BLaER1 treated with 17β-estradiol and CSF1 and Interleukin-3, amounts not matched to agents 10 nM and 100 nM (cell line): ENCODE results near the gene ARHGEF17.

Experiments
- H3K27ac ChIP-seq, 11 experiments: shearing (Covaris generic); formaldehyde crosslinking; 2 replicates each; pipeline ENCODE4 v1.8.1; 2022
- H3K27me3 ChIP-seq, 11 experiments: shearing (Covaris generic); formaldehyde crosslinking; 2 replicates each; pipeline ENCODE4 v1.8.1; 2022
- H3K36me3 ChIP-seq, 11 experiments: shearing (Covaris generic); formaldehyde crosslinking; 2 replicates each; pipeline ENCODE4 v1.8.1; 2022
- H3K4me1 ChIP-seq, 10 experiments: shearing (Covaris generic); formaldehyde crosslinking; 2 replicates each; pipeline ENCODE4 v1.8.1; 2022
- H3K4me2 ChIP-seq, 11 experiments: shearing (Covaris generic); formaldehyde crosslinking; 2 replicates each; pipeline ENCODE4 v1.8.1; 2022
- H3K4me3 ChIP-seq, 10 experiments: shearing (Covaris generic); formaldehyde crosslinking; 2 replicates each; pipeline ENCODE4 v1.8.1; 2022
- H3K9ac ChIP-seq, 11 experiments: shearing (Covaris generic); formaldehyde crosslinking; 2 replicates each; pipeline ENCODE4 v1.8.1; 2022
- H3K9me3 ChIP-seq, 11 experiments: shearing (Covaris generic); formaldehyde crosslinking; replicated peaks in 1 of 11; 2 replicates each; pipeline ENCODE4 v1.8.1; 2022
- H4K20me1 ChIP-seq, 11 experiments: shearing (Covaris generic); formaldehyde crosslinking; 2 replicates each; pipeline ENCODE4 v1.8.1; 2022
- Cebpa-rat ChIP-seq, 11 experiments: shearing (Covaris generic); IDR thresholded peaks; 2 replicates each; pipeline ENCODE4 v1.8.1; 2022

Gene ARHGEF17

DNA sequence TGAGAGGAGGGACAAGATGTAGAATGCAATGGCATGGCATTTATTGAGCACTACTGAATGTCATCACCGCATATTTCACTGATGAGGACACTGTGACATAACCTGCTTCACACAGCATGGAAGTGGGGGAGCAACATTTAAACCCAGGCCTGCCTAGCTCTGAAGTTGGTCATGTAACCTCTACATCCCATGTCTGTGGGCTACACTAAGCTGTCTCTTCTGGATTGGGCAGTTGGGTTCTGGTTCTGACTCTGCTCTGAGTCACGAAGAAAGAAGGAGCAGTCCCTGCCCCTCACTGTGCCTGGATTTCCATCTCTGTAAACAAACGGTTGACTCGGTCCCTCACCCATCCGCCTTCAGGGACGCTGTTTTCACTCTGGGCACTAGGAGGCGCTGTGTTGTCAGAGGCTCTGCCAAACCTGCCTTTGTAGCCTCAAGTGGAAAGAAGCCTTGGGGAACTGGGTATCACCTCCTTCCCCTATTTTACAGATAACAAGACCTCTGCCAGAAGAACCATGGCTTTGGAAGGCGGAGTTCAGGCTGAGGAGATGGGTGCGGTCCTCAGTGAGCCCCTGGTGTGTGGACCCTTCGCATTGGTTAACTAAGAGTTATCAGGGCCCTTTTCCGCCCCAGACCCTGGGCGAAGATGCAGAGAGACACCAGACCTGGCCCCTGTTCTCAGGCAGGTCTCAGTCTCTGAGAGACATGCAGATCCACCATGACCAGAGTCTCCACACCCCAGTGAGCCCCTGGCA is 12.7 kb upstream of the ARHGEF17 start:
- Histone ChIP-seq H4K20me1 (no peaks in the 10 kb centered on the region), H3K36me3 (no peaks in the 10 kb centered on the region), H3K4me2 (no peak overlapping the region)

DNA sequence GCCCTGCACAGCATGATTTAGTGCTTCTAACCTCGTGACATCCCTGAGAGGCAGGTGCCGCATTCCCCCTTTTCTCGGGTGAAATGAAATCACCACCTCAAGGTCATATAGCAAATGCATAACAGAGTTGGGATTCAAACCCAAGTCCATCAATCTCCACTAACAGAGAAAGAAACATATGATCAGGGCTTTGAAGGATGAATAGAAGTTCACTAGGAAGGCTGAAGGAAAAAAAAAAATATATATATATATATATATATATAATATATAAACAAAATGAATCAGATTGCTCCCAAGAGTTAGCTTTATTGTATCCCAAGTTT is 12.1 kb upstream of the ARHGEF17 start:
- Histone ChIP-seq H3K27ac (no peak overlapping the region), H3K9ac (no peak overlapping the region), H3K4me1 (peaks cover 22 to 37% (median 25%) of the 10 kb centered on the region in 10 experiments), H3K4me3 (no peak overlapping the region), H3K9me3 (no peaks in the 10 kb centered on the region), H3K27me3 (no peaks in the 10 kb centered on the region), H3K36me3 (no peaks in the 10 kb centered on the region), H4K20me1 (no peaks in the 10 kb centered on the region), H3K4me2 (no peak overlapping the region)
- TF ChIP-seq Cebpa-rat (IDR thresholded peaks at IDR 0.05), result no peak

More for the DNA sequence above, 12.7 kb upstream of the ARHGEF17 start:
- H3K4me1 ChIP-seq, result peaks cover 22 to 42% (median 28%) of the 10 kb centered on the region in 10 experiments
- H3K27ac ChIP-seq, result no peak overlapping the region; a peak in 1 of 22 replicates
- no peak overlapping the region for H3K9ac ChIP-seq
- H3K9me3 ChIP-seq, result no peaks in the 10 kb centered on the region
- H3K27me3 ChIP-seq, result no peaks in the 10 kb centered on the region
- no peak for TF ChIP-seq Cebpa-rat (IDR thresholded peaks at IDR 0.05)
- H3K4me3 ChIP-seq, result no peak overlapping the region

GRCh38 chr11:73296501-73297230 is 11.4 kb upstream of the ARHGEF17 start:
- H3K4me3 ChIP-seq, result no peak overlapping the region

DNA sequence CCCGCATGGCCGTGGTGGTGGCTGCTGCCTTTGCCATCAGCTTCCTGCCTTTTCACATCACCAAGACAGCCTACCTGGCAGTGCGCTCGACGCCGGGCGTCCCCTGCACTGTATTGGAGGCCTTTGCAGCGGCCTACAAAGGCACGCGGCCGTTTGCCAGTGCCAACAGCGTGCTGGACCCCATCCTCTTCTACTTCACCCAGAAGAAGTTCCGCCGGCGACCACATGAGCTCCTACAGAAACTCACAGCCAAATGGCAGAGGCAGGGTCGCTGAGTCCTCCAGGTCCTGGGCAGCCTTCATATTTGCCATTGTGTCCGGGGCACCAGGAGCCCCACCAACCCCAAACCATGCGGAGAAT is 10.9 kb upstream of the ARHGEF17 start:
- no peaks in the 10 kb centered on the region for H3K27me3 ChIP-seq
- H3K9ac ChIP-seq, result no peak overlapping the region; a peak in 1 of 22 replicates
- no peak overlapping the region for H3K4me3 ChIP-seq
- no peak for TF ChIP-seq Cebpa-rat (IDR thresholded peaks at IDR 0.05)
- H3K4me1 ChIP-seq, result peaks cover 14 to 26% (median 18%) of the 10 kb centered on the region in 10 experiments
- no peaks in the 10 kb centered on the region for H3K9me3 ChIP-seq
- H3K36me3 ChIP-seq, result no peaks in the 10 kb centered on the region
- no peak overlapping the region for H3K4me2 ChIP-seq
- H4K20me1 ChIP-seq, result no peaks in the 10 kb centered on the region
- H3K27ac ChIP-seq, result no peak overlapping the region; a peak in 1 of 22 replicates

More at GRCh38 chr11:73296501-73297230, 11.4 kb upstream of the ARHGEF17 start:
- H3K36me3 ChIP-seq, result no peaks in the 10 kb centered on the region
- no peaks in the 10 kb centered on the region for H3K27me3 ChIP-seq
- H4K20me1 ChIP-seq, result no peaks in the 10 kb centered on the region
- no peak overlapping the region for H3K4me2 ChIP-seq
- H3K27ac ChIP-seq, result no peak overlapping the region; a peak in 1 of 22 replicates
- TF ChIP-seq Cebpa-rat (IDR thresholded peaks at IDR 0.05), result no peak
- H3K9ac ChIP-seq, result no peak overlapping the region
- no peaks in the 10 kb centered on the region for H3K9me3 ChIP-seq
- peaks cover 19 to 32% (median 23%) of the 10 kb centered on the region in 10 experiments for H3K4me1 ChIP-seq

DNA sequence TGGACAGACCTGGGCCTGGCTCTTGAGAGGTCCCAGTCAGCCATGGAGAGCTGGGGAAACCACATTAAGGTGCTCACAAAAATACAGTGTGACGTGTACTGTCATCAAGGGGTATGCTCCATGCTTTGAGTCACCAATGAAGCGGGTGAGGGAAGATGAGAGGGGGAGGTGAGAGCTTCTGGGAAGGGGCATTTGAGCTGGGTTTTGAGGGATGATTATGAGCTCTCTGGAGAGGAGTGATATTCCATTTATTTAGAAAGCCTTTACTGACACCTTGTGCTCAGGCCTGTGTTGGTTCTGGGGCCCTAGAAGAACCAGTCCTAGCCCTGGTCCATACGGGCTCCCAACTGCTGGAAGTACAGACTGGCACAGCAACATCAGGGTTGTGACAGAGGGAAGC is 10.4 kb upstream of the ARHGEF17 start:
- H3K9me3 ChIP-seq, result no peaks in the 10 kb centered on the region
- H4K20me1 ChIP-seq, result no peaks in the 10 kb centered on the region
- H3K4me2 ChIP-seq, result no peak overlapping the region
- TF ChIP-seq Cebpa-rat (IDR thresholded peaks at IDR 0.05), result no peak
- no peak overlapping the region for H3K4me3 ChIP-seq
- H3K36me3 ChIP-seq, result no peaks in the 10 kb centered on the region
- no peak overlapping the region; a peak in 1 of 22 replicates for H3K9ac ChIP-seq
- H3K27ac ChIP-seq, result no peak overlapping the region
- H3K4me1 ChIP-seq, result peaks cover 9 to 21% (median 13%) of the 10 kb centered on the region in 10 experiments; a peak in 19 of 20 replicates
- H3K27me3 ChIP-seq, result no peaks in the 10 kb centered on the region

GRCh38 chr11:73298233-73298632 is 9.8 kb upstream of the ARHGEF17 start:
- Histone ChIP-seq H4K20me1 (no peaks in the 10 kb centered on the region), H3K27ac (no peak overlapping the region), H3K27me3 (no peaks in the 10 kb centered on the region), H3K9me3 (no peaks in the 10 kb centered on the region), H3K4me2 (no peak overlapping the region), H3K9ac (no peak overlapping the region), H3K4me1 (peaks cover 5 to 16% (median 9%) of the 10 kb centered on the region in 10 experiments; a peak in 19 of 20 replicates), H3K36me3 (no peaks in the 10 kb centered on the region), H3K4me3 (no peak overlapping the region)
- TF ChIP-seq Cebpa-rat (IDR thresholded peaks at IDR 0.05), result no peak

- Histone ChIP-seq H3K4me1 (peaks cover 0 to 8% (median 0%) of the 10 kb centered on the region in 10 experiments; a peak in 4 of 20 replicates), H3K27ac (no peak overlapping the region), H3K4me2 (no peak overlapping the region), H3K36me3 (no peaks in the 10 kb centered on the region), H4K20me1 (no peaks in the 10 kb centered on the region), H3K9ac (no peak overlapping the region), H3K27me3 (no peaks in the 10 kb centered on the region), H3K4me3 (no peak overlapping the region), H3K9me3 (no peaks in the 10 kb centered on the region)
- no peak for TF ChIP-seq Cebpa-rat (IDR thresholded peaks at IDR 0.05)
Measured at GRCh38 chr11:73299751-73300150, 8.3 kb upstream of the ARHGEF17 start.

DNA sequence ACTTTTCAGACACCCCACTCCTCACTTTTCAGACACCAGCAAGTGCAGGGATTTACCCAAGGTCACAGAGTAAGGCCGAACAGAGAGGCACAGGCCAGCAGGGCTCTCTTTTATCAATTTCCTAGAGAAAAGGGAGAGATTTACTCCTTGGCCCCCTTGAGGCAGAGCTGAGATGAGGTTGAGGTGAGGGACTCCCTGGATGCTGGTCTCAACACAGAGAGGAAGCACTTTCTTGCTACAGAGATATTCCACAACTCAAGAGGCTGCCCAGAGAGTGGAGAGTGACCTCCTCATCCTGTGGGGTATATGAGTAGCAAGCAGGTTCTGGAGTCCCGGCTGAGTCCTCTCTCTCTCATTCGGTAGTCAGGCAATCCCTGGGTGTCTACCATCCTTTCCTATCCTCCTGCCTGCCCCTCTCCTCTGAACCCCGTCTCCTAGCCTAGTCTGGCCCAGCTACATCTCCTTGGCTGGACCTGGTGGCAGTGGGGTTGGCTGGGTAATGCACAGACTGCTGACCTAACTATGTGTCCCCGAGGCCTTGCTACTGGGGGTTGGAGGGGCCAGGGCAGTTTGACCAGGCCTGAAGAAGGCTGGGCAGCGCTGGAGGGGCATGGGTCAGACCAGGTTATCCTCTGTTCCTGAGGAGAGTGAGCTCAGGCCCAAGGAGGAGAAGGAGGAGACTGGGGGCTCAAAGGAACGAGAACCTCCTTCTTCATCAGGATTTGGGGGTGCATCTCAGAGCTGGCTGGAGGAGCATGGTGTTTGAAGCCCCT is 1.8 kb upstream of the ARHGEF17 start:
- Histone ChIP-seq H3K36me3 (no peaks in the 10 kb centered on the region), H4K20me1 (peaks cover 0 to 26% (median 10%) of the 10 kb centered on the region in 11 experiments; a peak in 9 of 22 replicates), H3K27ac (peak overlapping the region in 9 of 11 experiments; percentile 69 to 89 (median 86); a peak in 18 of 22 replicates), H3K4me1 (peaks cover 22 to 52% (median 36%) of the 10 kb centered on the region in 10 experiments), H3K27me3 (peaks cover 23 to 34% (median 31%) of the 10 kb centered on the region in 11 experiments), H3K4me2 (peak overlapping the region; percentile 76 to 99 (median 89)), H3K9me3 (no peaks in the 10 kb centered on the region), H3K9ac (peak overlapping the region in 9 of 11 experiments; percentile 67 to 84 (median 79); a peak in 18 of 22 replicates), H3K4me3 (peak overlapping the region in 6 of 10 experiments; percentile 66 to 79 (median 72); a peak in 5 of 20 replicates)
- TF ChIP-seq Cebpa-rat (IDR thresholded peaks at IDR 0.05), result no peak

- Histone ChIP-seq H3K4me3 (peak overlapping the region; percentile 64 to 79 (median 72)), H3K27ac (peak overlapping the region in 10 of 11 experiments; percentile 47 to 89 (median 86); a peak in 19 of 22 replicates)
- 0 out of 22 replicates have a peak, but pooled peaks of 1 of the 11 experiments have one; percentile 74 for TF ChIP-seq Cebpa-rat (IDR thresholded peaks at IDR 0.05)
Measured at GRCh38 chr11:73306977-73307322, 1.1 kb upstream of the ARHGEF17 start.

More at GRCh38 chr11:73306977-73307322, 1.1 kb upstream of the ARHGEF17 start:
- Histone ChIP-seq H3K36me3 (no peaks in the 10 kb centered on the region), H3K9me3 (no peaks in the 10 kb centered on the region), H3K9ac (peak overlapping the region; percentile 22 to 84 (median 77); a peak in 21 of 22 replicates), H3K4me1 (peaks cover 22 to 59% (median 41%) of the 10 kb centered on the region in 10 experiments), H4K20me1 (peaks cover 0 to 33% (median 10%) of the 10 kb centered on the region in 11 experiments; a peak in 9 of 22 replicates), H3K27me3 (peaks cover 23 to 34% (median 31%) of the 10 kb centered on the region in 11 experiments), H3K4me2 (peak overlapping the region; percentile 76 to 99 (median 89))
